SK-N-SH (cell line): ENCODE results near the gene UBAC2.

ENCODE experiments used
- CTCF ChIP-seq: fragments of 200-600 bp; sonication (generic); IDR thresholded peaks from 2 replicates; pipeline ENCODE4 v1.6.1; 2017; ENCODE audit warnings: antibody characterized with exemption, mild to moderate bottlenecking, moderate library complexity
- EP300 ChIP-seq, 2 experiments: IDR thresholded peaks; 2 replicates each; pipeline versions ENCODE4 v1.4.0 to v1.6.1; 2012; ENCODE audit warnings: borderline replicate concordance in 1 of 2, low read depth in 1 of 2, low read length in 1 of 2
- EZH2phosphoT487 ChIP-seq: fragments of 200-600 bp; sonication (generic); IDR thresholded peaks from 2 replicates; pipeline ENCODE4 v1.6.1; 2017; ENCODE audit warnings: low read depth, mixed run types, mild to moderate bottlenecking, antibody characterized with exemption, moderate library complexity, borderline replicate concordance
- GABPA ChIP-seq: IDR thresholded peaks from 2 replicates; pipeline ENCODE4 v1.4.0; 2012; ENCODE audit warnings: low read depth, mild to moderate bottlenecking
- JUND ChIP-seq: IDR thresholded peaks from 2 replicates; pipeline ENCODE4 v1.4.0; 2012
- PBX3 ChIP-seq: IDR thresholded peaks from 2 replicates; pipeline ENCODE4; 2012
- POLR2AphosphoS5 ChIP-seq: IDR thresholded peaks from 2 replicates; pipeline ENCODE4 v1.6.1; 2012; ENCODE audit warnings: low read depth, low read length
- RAD21 ChIP-seq: IDR thresholded peaks from 2 replicates; pipeline ENCODE4 v1.6.1; 2012; ENCODE audit warnings: mild to moderate bottlenecking, low read length
- REST ChIP-seq: IDR thresholded peaks from 2 replicates; pipeline ENCODE4 v1.6.1; 2012; ENCODE audit warnings: mild to moderate bottlenecking, low read depth, low read length, moderate library complexity
- SIN3A ChIP-seq: IDR thresholded peaks from 2 replicates; pipeline ENCODE4 v1.6.1; 2012; ENCODE audit warnings: low read depth, mild to moderate bottlenecking, low read length, moderate library complexity, borderline replicate concordance
- SMC3 ChIP-seq: IDR thresholded peaks from 2 replicates; pipeline ENCODE4 v1.6.1; 2012; ENCODE audit warnings: low read depth, low read length, improper control_type of control experiment
- YY1 ChIP-seq: IDR thresholded peaks from 2 replicates; pipeline ENCODE4 v1.4.0; 2012; ENCODE audit warnings: low read depth, mild to moderate bottlenecking

GRCh38 chr13:99281811-99282263 lies 81.2 kb downstream of the UBAC2 start:
- TF ChIP-seq POLR2AphosphoS5 (no peak), SIN3A (no peak), PBX3 (no peak), CTCF (no peak), EZH2phosphoT487 (no peak), RAD21 (no peak), SMC3 (no peak), JUND (no peak), GABPA (no peak), REST (no peak), YY1 (no peak), EP300 (IDR thresholded peaks at IDR 0.05; ENCODE audit: borderline replicate concordance in 1 of 2, low read depth in 1 of 2, low read length in 1 of 2) (no peak)
